MV-4-11 (cell line): Measurements from ENCODE around the gene EPHA10.
"Not testable (repeated sequence)": the region's sequence is repeated elsewhere in the genome, so short reads cannot be mapped to it uniquely, and the experiment has no call there.

Experiments used
- DNase-seq: peaks from one replicate; lab custom pipeline; 2025; lab: John Stamatoyannopoulos, UW

EPHA10 gene

GRCh38 chr1:37771440-37771839, 6.5 kb upstream of the EPHA10 start:
- DNase-seq, result not testable (repeated sequence)

GRCh38 chr1:37767488-37767887, 2.6 kb upstream of the EPHA10 start:
- DNase-seq, result no peak

GRCh38 chr1:37765916-37766664, 1.2 kb upstream of the EPHA10 start:
- peak; percentile 23 for DNase-seq

- peak; percentile 9 for DNase-seq
Observed at GRCh38 chr1:37764414-37764825, 500 bp downstream of the EPHA10 start.

- DNase-seq, result no peak
Observed at GRCh38 chr1:37763791-37764413, 1.0 kb downstream of the EPHA10 start.

- DNase-seq, result no peak
Observed at GRCh38 chr1:37762516-37762915, 2.4 kb downstream of the EPHA10 start.

- DNase-seq, result no peak
Observed at GRCh38 chr1:37761416-37762095, 3.4 kb downstream of the EPHA10 start.

- no peak for DNase-seq
Observed at GRCh38 chr1:37759451-37759850, 5.5 kb downstream of the EPHA10 start.

GRCh38 chr1:37755951-37756560, 8.9 kb downstream of the EPHA10 start:
- peak; percentile 57 for DNase-seq

GRCh38 chr1:37755290-37755689, 9.6 kb downstream of the EPHA10 start:
- DNase-seq, result no peak

- no peak for DNase-seq
Observed at GRCh38 chr1:37753473-37754321, 11.2 kb downstream of the EPHA10 start.

- no peak for DNase-seq
Observed at GRCh38 chr1:37752583-37753471, 12.1 kb downstream of the EPHA10 start.

GRCh38 chr1:37752213-37752582, 12.7 kb downstream of the EPHA10 start:
- DNase-seq, result no peak

GRCh38 chr1:37748565-37748964, 16.4 kb downstream of the EPHA10 start:
- DNase-seq, result no peak

- DNase-seq, result peak; percentile 29
Observed at GRCh38 chr1:37746806-37747205, 18.1 kb downstream of the EPHA10 start.

- DNase-seq, result no peak
Observed at GRCh38 chr1:37741662-37742061, 23.3 kb downstream of the EPHA10 start.

GRCh38 chr1:37741130-37741529, 23.8 kb downstream of the EPHA10 start:
- no peak for DNase-seq

- no peak for DNase-seq
Observed at GRCh38 chr1:37739222-37739621, 25.7 kb downstream of the EPHA10 start.

- not testable (repeated sequence) for DNase-seq
Observed at GRCh38 chr1:37738619-37739018, 26.3 kb downstream of the EPHA10 start.

- not testable (repeated sequence) for DNase-seq
Observed at GRCh38 chr1:37737975-37738374, 26.9 kb downstream of the EPHA10 start.
